Lower lobe of right lung (tissue), 2 donors: Measurements from ENCODE around the gene NHSL1. TPM values are rescaled to one million over a fixed set of nuclear protein-coding genes. Genes with fewer than 3 reads are reported as not detected.

Experiments used
- ATAC-seq, 2 donors: fragments of 200-7000 bp; cut with Tn5 transposase; one replicate each; pipeline ENCODE4 v1.9.1; 2020 to 2022; ENCODE audit warnings: mild to moderate bottlenecking in 2 of 2, moderate library complexity in 2 of 2
- DNase-seq: peaks from one replicate; pipeline ENCODE4 v3.0.0-alpha.2; 2020
- H3K27ac ChIP-seq: fragments of 200-600 bp; one replicate; pipeline ENCODE4 v1.8.0; 2022
- H3K27me3 ChIP-seq: fragments of 200-600 bp; one replicate; pipeline ENCODE4 v1.8.0; 2022; ENCODE audit warnings: low read depth
- H3K36me3 ChIP-seq: fragments of 200-600 bp; one replicate; pipeline ENCODE4 v1.8.0; 2022; ENCODE audit warnings: mild to moderate bottlenecking
- H3K4me1 ChIP-seq: fragments of 200-600 bp; one replicate; pipeline ENCODE4 v1.8.0; 2022
- H3K4me3 ChIP-seq: fragments of 200-600 bp; one replicate; pipeline ENCODE4 v1.8.0; 2022; ENCODE audit warnings: mild to moderate bottlenecking
- H3K9me3 ChIP-seq: fragments of 200-600 bp; one replicate; pipeline ENCODE4 v1.8.0; 2022
- intact Hi-C: fragments of 100-400 bp; cut with DNase I; formaldehyde crosslinking; loops from one replicate; pipeline ENCODE4 v1.11.0; 2022
- total RNA-seq: library from RNA; stranded (reverse); fragmentation: NEBNext Ultra II Directional; extraction: Animal tissue kit (Norgen Biotek cat#: 25700); gene quantifications from one replicate; pipeline ENCODE4 v1.2.1, GENCODE V29; 2021
- TF ChIP-seq, protein P1 (sequence below): fragments of 200-600 bp; IDR thresholded peaks from one replicate; pipeline ENCODE4 v1.8.0; 2022; ENCODE audit warnings: antibody characterized with exemption, mild to moderate bottlenecking
- donor health status: DM: no; HTN: yes; CAD: no; lungs with severe emphysema.

The NHSL1 gene
- total RNA-seq, 1 donor from 2014 or later: 63.7 TPM

DNA sequence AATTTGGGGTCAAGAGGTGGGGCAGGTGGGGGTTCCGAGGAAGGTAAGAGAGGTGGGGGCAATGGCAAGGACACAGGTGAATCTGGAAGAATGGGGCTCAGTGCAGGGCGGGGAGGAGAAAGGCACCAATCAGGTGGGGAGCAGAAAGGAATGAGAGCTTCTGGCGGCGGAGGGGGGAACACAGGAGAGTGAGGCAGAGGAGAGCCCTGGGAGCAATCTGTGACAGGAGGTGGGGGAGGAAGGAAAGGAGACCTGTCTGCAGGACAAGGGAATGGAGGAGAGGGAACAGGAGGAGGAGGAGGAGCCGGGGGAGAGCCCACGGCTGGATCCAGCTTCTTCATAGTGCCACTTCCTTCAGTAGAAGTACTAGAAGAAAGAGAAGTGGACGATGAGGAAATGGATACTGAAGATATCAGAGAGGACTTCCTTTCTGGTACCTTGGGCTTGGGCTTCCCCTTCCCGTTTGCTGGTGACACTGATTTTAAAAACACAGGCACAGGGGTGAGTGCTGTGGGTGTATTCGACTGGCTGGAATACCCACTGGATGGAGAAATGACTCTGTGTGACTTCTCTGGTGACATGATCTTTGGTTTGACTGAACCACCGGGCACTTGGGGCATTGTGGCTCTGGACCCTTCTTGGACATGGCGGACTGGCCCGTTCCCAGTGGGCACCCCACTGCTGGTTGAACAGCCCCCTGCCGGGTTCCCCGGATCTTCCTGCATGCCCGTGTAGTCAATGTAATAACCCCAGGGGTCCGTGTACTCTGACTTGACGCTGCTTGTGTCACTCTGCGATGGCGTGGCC, 67.8 kb downstream of the NHSL1 start:
- ATAC-seq (peak; percentile 35 to 70), DNase-seq (peak; percentile 51)
- Histone ChIP-seq H3K36me3 (peaks cover 37% of the 10 kb centered on the region), H3K4me3 (no peak overlapping the region), H3K4me1 (peaks cover 27% of the 10 kb centered on the region), H3K27me3 (no peaks in the 10 kb centered on the region), H3K27ac (no peak overlapping the region), H3K9me3 (no peaks in the 10 kb centered on the region)
- TF ChIP-seq, protein P1, sequence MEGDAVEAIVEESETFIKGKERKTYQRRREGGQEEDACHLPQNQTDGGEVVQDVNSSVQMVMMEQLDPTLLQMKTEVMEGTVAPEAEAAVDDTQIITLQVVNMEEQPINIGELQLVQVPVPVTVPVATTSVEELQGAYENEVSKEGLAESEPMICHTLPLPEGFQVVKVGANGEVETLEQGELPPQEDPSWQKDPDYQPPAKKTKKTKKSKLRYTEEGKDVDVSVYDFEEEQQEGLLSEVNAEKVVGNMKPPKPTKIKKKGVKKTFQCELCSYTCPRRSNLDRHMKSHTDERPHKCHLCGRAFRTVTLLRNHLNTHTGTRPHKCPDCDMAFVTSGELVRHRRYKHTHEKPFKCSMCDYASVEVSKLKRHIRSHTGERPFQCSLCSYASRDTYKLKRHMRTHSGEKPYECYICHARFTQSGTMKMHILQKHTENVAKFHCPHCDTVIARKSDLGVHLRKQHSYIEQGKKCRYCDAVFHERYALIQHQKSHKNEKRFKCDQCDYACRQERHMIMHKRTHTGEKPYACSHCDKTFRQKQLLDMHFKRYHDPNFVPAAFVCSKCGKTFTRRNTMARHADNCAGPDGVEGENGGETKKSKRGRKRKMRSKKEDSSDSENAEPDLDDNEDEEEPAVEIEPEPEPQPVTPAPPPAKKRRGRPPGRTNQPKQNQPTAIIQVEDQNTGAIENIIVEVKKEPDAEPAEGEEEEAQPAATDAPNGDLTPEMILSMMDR: no peak
- intact Hi-C loops: no loop called here

DNA sequence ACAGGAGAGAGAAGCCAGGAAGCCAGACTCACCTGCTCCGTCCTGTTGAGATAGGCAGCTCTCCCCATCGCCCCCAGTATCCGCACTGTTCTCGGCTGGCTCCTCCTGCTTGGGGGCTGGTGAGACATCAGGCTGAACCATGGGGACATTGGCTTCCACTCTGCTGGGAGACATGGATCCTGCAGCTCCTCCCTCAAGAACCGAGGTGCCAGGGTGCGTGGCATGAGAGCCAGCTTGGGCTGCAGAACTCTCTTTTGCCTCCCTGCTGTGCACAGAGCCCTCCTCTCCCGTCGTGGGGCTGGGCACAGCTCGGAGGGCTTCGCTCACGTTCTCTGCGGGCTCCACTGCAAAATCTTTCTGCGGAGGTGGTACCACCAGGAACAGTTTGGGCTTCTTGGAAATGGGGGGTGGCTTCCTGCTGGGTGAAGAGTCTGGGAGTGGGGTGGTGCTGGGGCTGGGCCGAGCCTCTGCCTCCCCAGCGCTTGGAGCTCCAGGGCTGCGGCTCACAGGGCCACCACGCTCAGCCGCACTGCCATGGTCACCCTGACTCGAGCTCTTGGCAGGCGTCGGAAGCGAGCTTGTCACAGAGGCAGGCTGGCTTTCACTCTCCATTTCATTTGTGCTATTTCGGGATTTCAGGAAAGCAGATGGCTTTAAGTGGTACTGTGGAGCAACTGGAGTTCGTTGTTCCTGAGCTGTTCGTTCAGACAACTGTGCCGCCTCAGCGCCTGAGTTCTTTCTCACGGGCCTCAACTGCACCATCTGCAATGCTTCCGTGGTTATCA, 68.7 kb downstream of the NHSL1 start:
- DNase-seq (no peak), ATAC-seq (peak in 1 of 2 donors; percentile 18)
- peaks cover 37% of the 10 kb centered on the region for H3K36me3 ChIP-seq
- H3K4me3 ChIP-seq: no peak overlapping the region
- H3K27ac ChIP-seq: no peak overlapping the region
- H3K9me3 ChIP-seq: no peaks in the 10 kb centered on the region
- peaks cover 27% of the 10 kb centered on the region for H3K4me1 ChIP-seq
- TF ChIP-seq, protein P1: no peak
- H3K27me3 ChIP-seq: no peaks in the 10 kb centered on the region
- intact Hi-C loops: no loop called here

DNA sequence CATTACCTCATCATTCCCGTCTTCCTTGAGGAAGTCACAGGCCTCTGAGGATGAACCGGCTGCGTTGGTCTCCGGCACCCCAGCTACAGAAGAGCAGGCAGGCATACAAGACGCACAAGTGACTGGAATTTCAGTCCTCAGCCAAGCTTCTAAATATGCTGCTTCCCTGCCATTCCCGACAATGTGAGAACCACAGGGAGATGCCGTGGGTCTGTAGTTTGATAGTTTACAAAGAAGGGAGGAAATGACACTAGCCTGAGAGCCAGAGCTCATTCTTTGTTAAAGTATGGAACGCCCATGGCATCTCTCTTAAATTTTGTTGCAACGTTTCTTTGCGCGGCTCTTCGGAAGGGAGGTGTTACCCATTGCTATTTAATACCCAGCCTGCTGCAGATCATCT, 69.5 kb downstream of the NHSL1 start:
- ATAC-seq (no peak), DNase-seq (no peak)
- H3K4me1 ChIP-seq: peaks cover 20% of the 10 kb centered on the region
- no peaks in the 10 kb centered on the region for H3K27me3 ChIP-seq
- intact Hi-C loops: no loop called here
- H3K4me3 ChIP-seq: no peak overlapping the region
- TF ChIP-seq, protein P1: no peak
- H3K36me3 ChIP-seq: peaks cover 37% of the 10 kb centered on the region
- H3K9me3 ChIP-seq: no peaks in the 10 kb centered on the region
- H3K27ac ChIP-seq: no peak overlapping the region

DNA sequence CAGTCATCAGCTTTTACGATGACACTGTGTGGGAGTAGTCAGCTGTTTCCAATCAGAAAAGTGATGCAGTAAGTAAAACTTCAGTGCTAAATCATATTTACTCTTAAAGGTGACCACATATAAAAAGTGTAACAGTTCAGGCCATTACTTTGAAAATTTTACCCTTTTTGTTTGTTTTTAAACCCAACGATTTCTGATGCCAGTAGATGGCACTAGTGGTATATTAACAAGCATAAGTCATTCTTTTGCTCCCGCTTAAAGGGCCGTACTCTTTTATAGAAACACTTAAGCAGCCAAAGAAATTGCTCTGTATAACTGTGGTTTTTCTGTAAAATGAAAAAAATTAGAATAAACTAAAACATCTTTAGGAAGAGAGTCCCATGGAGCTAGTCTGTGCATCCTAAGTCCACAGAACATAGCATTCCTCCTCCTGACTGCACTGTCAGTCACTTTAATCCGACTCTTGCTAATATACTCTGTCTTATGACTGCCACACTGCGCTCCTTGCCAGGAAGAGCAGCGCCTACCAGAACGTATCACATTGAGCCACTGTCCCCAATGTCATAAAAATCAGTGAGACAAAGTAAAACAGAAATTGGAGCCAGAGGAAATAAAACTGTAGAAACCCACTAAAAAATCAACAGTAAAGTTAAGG, 70.2 kb downstream of the NHSL1 start:
- peak in 1 of 2 donors; percentile 57 for ATAC-seq
- H3K27me3 ChIP-seq: no peaks in the 10 kb centered on the region
- no peak overlapping the region for H3K4me3 ChIP-seq
- intact Hi-C loops: no loop called here
- no peak overlapping the region for H3K27ac ChIP-seq
- peaks cover 41% of the 10 kb centered on the region for H3K36me3 ChIP-seq
- no peaks in the 10 kb centered on the region for H3K9me3 ChIP-seq
- TF ChIP-seq, protein P1: peak; percentile 66
- peaks cover 16% of the 10 kb centered on the region for H3K4me1 ChIP-seq
- no peak for DNase-seq

DNA sequence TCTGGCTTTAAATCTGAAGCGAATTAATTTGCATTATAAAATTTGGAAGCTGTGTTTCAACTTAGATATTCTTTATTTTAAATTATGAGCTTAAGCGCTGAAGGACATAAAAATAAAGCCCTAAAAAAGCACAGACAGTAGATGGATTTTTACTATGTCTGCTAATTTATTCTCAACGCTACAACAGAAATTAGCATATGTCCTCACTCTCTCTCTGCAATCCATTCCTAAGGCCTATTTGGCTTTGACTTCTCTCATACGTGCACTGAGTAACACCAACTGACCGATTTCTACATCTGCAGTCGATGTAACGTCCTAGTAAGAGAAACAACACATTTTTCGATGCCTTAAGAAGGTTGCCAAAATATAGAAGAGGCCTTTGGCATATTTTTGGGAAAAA, 71.6 kb downstream of the NHSL1 start:
- no peak overlapping the region for H3K4me3 ChIP-seq
- H3K27me3 ChIP-seq: no peaks in the 10 kb centered on the region
- peaks cover 27% of the 10 kb centered on the region for H3K4me1 ChIP-seq
- TF ChIP-seq, protein P1: no peak
- DNase-seq (no peak), ATAC-seq (no peak)
- no peak overlapping the region for H3K27ac ChIP-seq
- H3K9me3 ChIP-seq: no peaks in the 10 kb centered on the region
- intact Hi-C loops: no loop called here
- H3K36me3 ChIP-seq: peaks cover 41% of the 10 kb centered on the region
